Right atrium auricular region (tissue), 2 donors: Measurements from ENCODE around the gene KIF1A. TPM values are rescaled to one million over a fixed set of nuclear protein-coding genes. Genes with fewer than 3 reads are reported as not detected.

ENCODE experiments used
- DNase-seq: peaks from one replicate; pipeline ENCODE4 v3.0.0-alpha.2; 2019; ENCODE audit warnings: low spot score
- H3K27ac ChIP-seq, 2 donors: fragments of 200-600 bp; sonication (generic); 1 replicate in 1 of 2; 2 replicates in 1 of 2; pipeline ENCODE4 v1.5.1; 2016 to 2019
- H3K27me3 ChIP-seq, 2 donors: fragments of 200-600 bp; sonication (generic); one replicate each; pipeline versions ENCODE4 v1.5.1 to v1.6.0; 2017 to 2019
- H3K36me3 ChIP-seq: fragments of 200-600 bp; sonication (generic); one replicate; pipeline ENCODE4 v1.5.1; 2016
- H3K4me1 ChIP-seq, 2 donors: fragments of 200-600 bp; sonication (generic); one replicate each; pipeline versions ENCODE4 v1.5.1 to v1.6.0; 2017 to 2019
- H3K4me3 ChIP-seq, 2 donors: fragments of 200-600 bp; sonication (generic); 1 replicate in 1 of 2; 2 replicates in 1 of 2; pipeline ENCODE4 v1.5.1; 2017 to 2019; ENCODE audit warnings: mild to moderate bottlenecking in 1 of 2, moderate library complexity in 1 of 2
- H3K9me3 ChIP-seq, 2 donors: fragments of 200-600 bp; sonication (generic); one replicate each; pipeline ENCODE4 v1.5.1; 2019
- CTCF ChIP-seq, 2 donors: fragments of 200-600 bp; sonication (generic); IDR thresholded peaks; one replicate each; pipeline ENCODE4 v1.5.1; 2019; ENCODE audit warnings: antibody characterized with exemption in 2 of 2
- total RNA-seq, 2 donors: library from RNA; depleted of rRNA; stranded (reverse); fragments of >200 nt; gene quantifications; one replicate each; pipeline ENCODE4 v1.1.0, GENCODE V29; 2016

The KIF1A gene
- total RNA-seq, 2 donors from 2014 or later: 41.8 to 43.7 TPM

DNA sequence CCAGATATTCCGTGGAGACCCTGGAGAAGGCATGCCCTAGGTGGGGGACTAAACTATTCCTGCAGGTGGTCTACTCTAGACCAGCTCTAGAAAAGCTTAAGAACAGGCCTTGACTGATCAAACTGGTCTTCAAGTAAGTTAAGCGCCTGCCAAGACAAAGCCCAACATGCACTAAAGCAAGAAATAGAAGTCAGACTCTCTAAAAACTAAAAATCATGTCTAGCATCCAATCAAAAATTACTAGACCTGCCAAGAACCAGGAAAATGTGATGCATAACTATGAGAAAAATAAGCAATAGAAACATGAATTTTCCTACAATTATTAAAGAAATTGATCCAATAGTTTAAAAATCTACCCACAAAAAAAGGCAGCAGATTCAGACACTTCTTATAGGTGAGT lies 13.6 kb downstream of the KIF1A start:
- Histone ChIP-seq H3K4me1 (no peaks in the 10 kb centered on the region), H3K27me3 (no peaks in the 10 kb centered on the region), H3K4me3 (no peak overlapping the region), H3K27ac (no peak overlapping the region), H3K36me3 (no peaks in the 10 kb centered on the region), H3K9me3 (no peaks in the 10 kb centered on the region)
- DNase-seq: no peak
- no peak for TF ChIP-seq CTCF (IDR thresholded peaks at IDR 0.05)

- Histone ChIP-seq H3K4me3 (no peak overlapping the region), H3K27ac (no peak overlapping the region), H3K4me1 (no peaks in the 10 kb centered on the region), H3K36me3 (no peaks in the 10 kb centered on the region), H3K9me3 (no peaks in the 10 kb centered on the region), H3K27me3 (no peaks in the 10 kb centered on the region)
- no peak for DNase-seq
- TF ChIP-seq CTCF (IDR thresholded peaks at IDR 0.05): no peak
These were observed 14.0 kb downstream of the KIF1A start for GRCh38 chr2:240806006-240806405.

- Histone ChIP-seq H3K36me3 (no peaks in the 10 kb centered on the region), H3K27me3 (no peaks in the 10 kb centered on the region), H3K4me3 (no peak overlapping the region), H3K4me1 (peaks cover 0 to 4% of the 10 kb centered on the region in 2 donors), H3K9me3 (no peaks in the 10 kb centered on the region), H3K27ac (no peak overlapping the region)
- no peak for DNase-seq
- TF ChIP-seq CTCF (IDR thresholded peaks at IDR 0.05): no peak
These were observed 16.8 kb downstream of the KIF1A start for GRCh38 chr2:240803191-240803590.

DNA sequence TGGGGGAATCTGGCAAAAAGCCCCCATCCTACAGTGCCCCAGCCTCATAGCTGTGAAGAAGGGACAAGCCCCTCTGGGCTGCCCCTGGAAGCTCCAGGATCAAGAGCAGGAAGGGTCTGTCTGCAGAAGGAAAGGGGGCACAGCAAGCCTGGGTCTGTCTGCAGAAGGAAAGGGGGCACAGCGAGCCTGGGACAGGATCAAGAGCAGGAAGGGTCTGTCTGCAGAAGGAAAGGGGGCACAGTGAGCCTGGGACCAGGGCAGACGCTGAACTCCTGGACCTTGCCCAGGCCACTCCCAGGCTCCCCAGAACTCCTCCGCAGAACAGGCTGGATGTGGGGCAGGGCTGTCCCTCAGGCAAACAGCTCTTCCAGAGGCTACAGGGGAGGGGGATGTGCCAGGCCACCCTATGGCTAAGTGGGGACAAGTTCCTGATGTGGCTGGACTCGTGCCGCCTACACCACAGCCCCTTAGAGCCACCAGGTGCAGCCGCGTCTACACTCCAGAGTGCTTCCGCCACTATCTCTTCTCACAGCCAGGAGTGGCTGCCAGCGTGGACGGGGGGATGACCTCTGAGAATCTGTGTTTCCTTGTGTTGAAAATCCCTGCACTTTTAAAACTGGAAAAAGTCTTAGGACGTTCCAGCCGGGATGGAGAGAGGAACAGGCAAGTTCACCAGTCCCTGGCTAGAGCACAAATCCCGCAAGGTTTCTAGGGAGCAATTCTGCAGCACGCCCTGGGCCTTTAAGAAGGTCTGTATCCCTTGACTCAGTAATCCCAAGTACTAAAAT lies 20.8 kb downstream of the KIF1A start:
- H3K27me3 ChIP-seq: no peaks in the 10 kb centered on the region
- no peak for TF ChIP-seq CTCF (IDR thresholded peaks at IDR 0.05)

DNA sequence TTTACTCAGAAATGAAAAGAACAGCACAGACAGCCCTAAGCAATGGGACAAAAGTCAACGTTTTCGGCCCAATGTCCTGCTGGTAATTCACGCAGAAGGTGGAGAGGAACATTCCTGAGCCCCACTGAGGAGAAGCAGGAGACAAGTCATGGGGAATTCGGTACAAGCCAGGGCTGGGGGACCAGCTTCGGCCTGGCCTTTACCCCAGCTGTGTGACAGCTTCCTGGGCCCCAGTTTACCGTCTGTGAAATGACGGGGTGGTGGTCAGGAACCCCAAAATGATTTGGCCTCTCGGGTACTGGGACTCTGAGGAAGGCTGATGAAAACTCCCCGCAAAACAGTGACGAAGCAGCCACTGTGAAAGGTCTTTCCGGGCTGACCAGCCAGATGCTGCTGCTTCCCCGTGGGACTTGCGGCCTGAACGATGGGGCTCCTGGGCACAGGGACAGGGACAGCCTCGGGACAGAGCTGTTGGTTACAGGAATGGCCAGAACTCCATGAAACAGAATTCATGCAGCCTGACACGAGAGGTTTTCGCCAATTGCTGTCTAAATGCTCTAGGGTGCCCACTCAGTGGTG lies 21.6 kb downstream of the KIF1A start:
- H3K4me1 ChIP-seq: peaks cover 0 to 4% of the 10 kb centered on the region in 2 donors
- H3K27me3 ChIP-seq: no peaks in the 10 kb centered on the region
- H3K27ac ChIP-seq: no peak overlapping the region
- no peak for TF ChIP-seq CTCF (IDR thresholded peaks at IDR 0.05)
- no peak for DNase-seq
- H3K9me3 ChIP-seq: no peaks in the 10 kb centered on the region
- H3K36me3 ChIP-seq: no peaks in the 10 kb centered on the region
- H3K4me3 ChIP-seq: no peak overlapping the region

More for the DNA sequence above, 20.8 kb downstream of the KIF1A start:
- no peaks in the 10 kb centered on the region for H3K9me3 ChIP-seq
- H3K4me1 ChIP-seq: peaks cover 0 to 4% of the 10 kb centered on the region in 2 donors
- no peak overlapping the region for H3K4me3 ChIP-seq
- no peaks in the 10 kb centered on the region for H3K36me3 ChIP-seq
- H3K27ac ChIP-seq: no peak overlapping the region
- DNase-seq: no peak
